ENCODE measurements around the gene RAP1GAP2.

DNA sequence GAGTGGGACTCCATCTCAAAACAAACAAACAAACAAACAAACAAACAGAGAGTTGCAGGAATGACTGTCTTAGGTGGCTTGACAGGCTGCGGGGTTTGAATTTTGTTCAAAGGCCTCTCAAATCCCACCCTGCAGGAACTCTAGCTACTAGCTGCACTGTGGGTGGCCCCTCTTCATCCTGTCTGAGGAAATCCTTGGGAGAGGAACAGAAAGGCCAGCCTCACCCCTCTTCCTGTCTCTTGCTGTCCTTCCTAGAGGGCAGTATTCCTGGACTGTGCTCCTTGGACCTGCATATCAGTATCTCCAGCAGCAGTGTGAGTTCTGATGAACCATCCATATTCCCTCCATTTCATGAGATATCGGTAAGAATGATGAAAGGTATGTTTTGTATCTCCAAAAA lies 44.7 kb upstream of the RAP1GAP2 start:
- TF ChIP-seq, protein P1, sequence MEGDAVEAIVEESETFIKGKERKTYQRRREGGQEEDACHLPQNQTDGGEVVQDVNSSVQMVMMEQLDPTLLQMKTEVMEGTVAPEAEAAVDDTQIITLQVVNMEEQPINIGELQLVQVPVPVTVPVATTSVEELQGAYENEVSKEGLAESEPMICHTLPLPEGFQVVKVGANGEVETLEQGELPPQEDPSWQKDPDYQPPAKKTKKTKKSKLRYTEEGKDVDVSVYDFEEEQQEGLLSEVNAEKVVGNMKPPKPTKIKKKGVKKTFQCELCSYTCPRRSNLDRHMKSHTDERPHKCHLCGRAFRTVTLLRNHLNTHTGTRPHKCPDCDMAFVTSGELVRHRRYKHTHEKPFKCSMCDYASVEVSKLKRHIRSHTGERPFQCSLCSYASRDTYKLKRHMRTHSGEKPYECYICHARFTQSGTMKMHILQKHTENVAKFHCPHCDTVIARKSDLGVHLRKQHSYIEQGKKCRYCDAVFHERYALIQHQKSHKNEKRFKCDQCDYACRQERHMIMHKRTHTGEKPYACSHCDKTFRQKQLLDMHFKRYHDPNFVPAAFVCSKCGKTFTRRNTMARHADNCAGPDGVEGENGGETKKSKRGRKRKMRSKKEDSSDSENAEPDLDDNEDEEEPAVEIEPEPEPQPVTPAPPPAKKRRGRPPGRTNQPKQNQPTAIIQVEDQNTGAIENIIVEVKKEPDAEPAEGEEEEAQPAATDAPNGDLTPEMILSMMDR (IDR thresholded peaks at IDR 0.05) = no peak
- no peak for TF ChIP-seq POLR2A (IDR thresholded peaks at IDR 0.05)
